AG10803 (cell line): ENCODE data around the gene SPNS1.
"Not testable (repeated sequence)": the region's sequence is repeated elsewhere in the genome, so short reads cannot be mapped to it uniquely, and the experiment has no call there.

ENCODE experiments used
- DNase-seq: peaks from one replicate; pipeline ENCODE4 v3.0.0; 2010; ENCODE audit warnings: low read depth
- H3K4me3 ChIP-seq: 2 replicates; pipeline ENCODE4 v1.5.1; 2011; ENCODE audit warnings: mild to moderate bottlenecking, low read length, control low read depth
- CTCF ChIP-seq: conservative IDR thresholded peaks from 2 replicates; pipeline ENCODE4 v1.5.1; 2011; ENCODE audit warnings: mild to moderate bottlenecking, low read length, control low read depth, inconsistent platforms

SPNS1 gene

GRCh38 chr16:28958836-28959235, 15.7 kb upstream of the SPNS1 start:
- H3K4me3 ChIP-seq = no peak overlapping the region
- TF ChIP-seq CTCF = no peak
- no peak for DNase-seq

- no peak overlapping the region for H3K4me3 ChIP-seq
- no peak for DNase-seq
- TF ChIP-seq CTCF = no peak
Observed at GRCh38 chr16:28964072-28964471, 10.5 kb upstream of the SPNS1 start.

GRCh38 chr16:28964496-28964895, 10.1 kb upstream of the SPNS1 start:
- DNase-seq = no peak
- no peak for TF ChIP-seq CTCF
- H3K4me3 ChIP-seq = no peak overlapping the region

- TF ChIP-seq CTCF = no peak
- H3K4me3 ChIP-seq = no peak overlapping the region
Observed at GRCh38 chr16:28967156-28967555, 7.4 kb upstream of the SPNS1 start.

GRCh38 chr16:28969696-28970095, 4.9 kb upstream of the SPNS1 start:
- DNase-seq, H3K4me3 ChIP-seq: not testable (repeated sequence)

More at GRCh38 chr16:28967156-28967555, 7.4 kb upstream of the SPNS1 start:
- no peak for DNase-seq

GRCh38 chr16:28974007-28974436, 556 bp upstream of the SPNS1 start:
- DNase-seq = peak; percentile 61
- TF ChIP-seq CTCF = peak; percentile 76

GRCh38 chr16:28975158-28975599, 601 bp downstream of the SPNS1 start:
- TF ChIP-seq CTCF = no peak
- peak overlapping the region; percentile 99 for H3K4me3 ChIP-seq
- no peak for DNase-seq

More at GRCh38 chr16:28974007-28974436, 556 bp upstream of the SPNS1 start:
- H3K4me3 ChIP-seq = peak overlapping the region; percentile 99
